OCI-LY1 (cell line): ENCODE results near the gene MAPK9.

Experiments used
- CTCF ChIP-seq: fragments of 200-600 bp; sonication (generic), shearing (Covaris generic); IDR thresholded peaks from 2 replicates; pipeline ENCODE4 v1.5.1; 2017; ENCODE audit warnings: mild to moderate bottlenecking, antibody characterized with exemption, low read length, moderate library complexity, mixed read lengths
- EZH2 ChIP-seq: fragments of 200-600 bp; sonication (generic), shearing (Covaris generic); IDR thresholded peaks from 2 replicates; pipeline ENCODE4 v1.8.0; 2017; ENCODE audit warnings: borderline replicate concordance, mixed run types, mild to moderate bottlenecking, antibody characterized with exemption, low read length, moderate library complexity, mixed read lengths

GRCh38 chr5:180311216-180311615 lies 19.3 kb upstream of the MAPK9 start:
- TF ChIP-seq CTCF = no peak
- TF ChIP-seq EZH2 = no peak
